Omental fat pad (tissue), 4 donors: ENCODE data around the gene LHB. TPM values are rescaled to one million over a fixed set of nuclear protein-coding genes. Genes with fewer than 3 reads are reported as not detected.

Experiments
- ATAC-seq: fragments of 150-250 bp; one replicate; pipeline ENCODE4 v1.9.1; 2016; ENCODE audit warnings: mild to moderate bottlenecking, moderate library complexity; ENCODE audit not compliant: low FRiP score
- DNase-seq: peaks from one replicate; pipeline ENCODE4 v3.0.0-alpha.2; 2019; ENCODE audit warnings: low spot score
- CTCF ChIP-seq, 3 donors: fragments of 450-650 bp; IDR thresholded peaks; one replicate each; pipeline ENCODE4 v1.5.1; 2016 to 2017; ENCODE audit warnings: antibody characterized with exemption in 3 of 3, mild to moderate bottlenecking in 3 of 3, moderate library complexity in 2 of 3
- total RNA-seq, 4 donors: library from RNA; depleted of rRNA; stranded (reverse); fragments of >200 nt; gene quantifications; one replicate each; pipeline ENCODE4 v1.1.0, GENCODE V29; 2016

The LHB gene
- total RNA-seq, 4 donors from 2014 or later = not detected

GRCh38 chr19:49020931-49021895 lies 4.3 kb upstream of the LHB start:
- TF ChIP-seq CTCF (IDR thresholded peaks at IDR 0.05) = no peak
- no peak for ATAC-seq
- no peak for DNase-seq

- DNase-seq (no peak), ATAC-seq (no peak)
- TF ChIP-seq CTCF (IDR thresholded peaks at IDR 0.05) = no peak
These were observed 3.5 kb upstream of the LHB start for GRCh38 chr19:49020342-49020741.

- peak; percentile 41 for DNase-seq
- no peak for TF ChIP-seq CTCF (IDR thresholded peaks at IDR 0.05)
These were observed 2.5 kb upstream of the LHB start for GRCh38 chr19:49019242-49019932.

GRCh38 chr19:49018388-49019241 lies 1.7 kb upstream of the LHB start:
- peak; percentile 60 for DNase-seq
- peak; percentile 36 for ATAC-seq

More at GRCh38 chr19:49019242-49019932, 2.5 kb upstream of the LHB start:
- peak; percentile 49 for ATAC-seq

- no peak for TF ChIP-seq CTCF (IDR thresholded peaks at IDR 0.05)
- ATAC-seq (peak; percentile 31), DNase-seq (no peak)
These were observed 918 bp upstream of the LHB start for GRCh38 chr19:49017666-49018351.

- TF ChIP-seq CTCF (IDR thresholded peaks at IDR 0.05) = no peak
- ATAC-seq (no peak), DNase-seq (no peak)
These were observed 638 bp downstream of the LHB start for GRCh38 chr19:49016067-49016839.
